ENCODE results near the gene ATF5.
A peak's percentile ranks its signal among the peaks of the same experiment; 100 is the strongest.

ATF5 gene, protein sequence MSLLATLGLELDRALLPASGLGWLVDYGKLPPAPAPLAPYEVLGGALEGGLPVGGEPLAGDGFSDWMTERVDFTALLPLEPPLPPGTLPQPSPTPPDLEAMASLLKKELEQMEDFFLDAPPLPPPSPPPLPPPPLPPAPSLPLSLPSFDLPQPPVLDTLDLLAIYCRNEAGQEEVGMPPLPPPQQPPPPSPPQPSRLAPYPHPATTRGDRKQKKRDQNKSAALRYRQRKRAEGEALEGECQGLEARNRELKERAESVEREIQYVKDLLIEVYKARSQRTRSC

DNA sequence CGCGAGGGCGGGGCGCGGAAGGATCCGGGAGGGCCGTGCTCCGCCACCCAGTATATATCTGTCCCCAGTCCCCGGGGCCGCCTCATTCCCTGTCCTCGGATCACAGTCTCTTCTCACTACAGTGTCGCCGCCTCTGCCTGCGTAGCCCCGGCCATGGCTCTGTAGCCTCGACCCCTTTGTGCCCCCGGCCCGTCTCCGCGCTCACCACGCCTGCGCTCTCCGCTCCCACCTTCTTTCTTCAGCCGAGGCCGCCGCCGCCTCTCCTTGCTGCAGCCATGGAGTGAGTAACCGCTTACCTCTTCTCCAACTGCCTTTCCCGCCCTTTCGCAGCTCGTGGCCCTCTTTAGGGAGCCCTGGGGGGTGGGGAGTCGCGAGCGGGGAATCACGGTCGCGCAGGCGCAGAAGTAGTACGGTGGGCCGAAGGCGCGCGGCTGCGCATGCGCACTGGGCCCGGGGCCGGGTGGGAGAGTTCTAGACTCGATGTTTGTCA is at the start of gene ATF5, which contains the start of gene NUP62:
Gene ATF5, plus strand, starts transcription at position 85 of the 490 bp plus-strand sequence. CDS start 1,646 bp downstream, outside the sequence.
Gene NUP62, minus strand, starts transcription at position 384 of the 490 bp plus-strand sequence. CDS start 19,697 bp downstream, outside the sequence.
- DNase-seq: no peak

DNA sequence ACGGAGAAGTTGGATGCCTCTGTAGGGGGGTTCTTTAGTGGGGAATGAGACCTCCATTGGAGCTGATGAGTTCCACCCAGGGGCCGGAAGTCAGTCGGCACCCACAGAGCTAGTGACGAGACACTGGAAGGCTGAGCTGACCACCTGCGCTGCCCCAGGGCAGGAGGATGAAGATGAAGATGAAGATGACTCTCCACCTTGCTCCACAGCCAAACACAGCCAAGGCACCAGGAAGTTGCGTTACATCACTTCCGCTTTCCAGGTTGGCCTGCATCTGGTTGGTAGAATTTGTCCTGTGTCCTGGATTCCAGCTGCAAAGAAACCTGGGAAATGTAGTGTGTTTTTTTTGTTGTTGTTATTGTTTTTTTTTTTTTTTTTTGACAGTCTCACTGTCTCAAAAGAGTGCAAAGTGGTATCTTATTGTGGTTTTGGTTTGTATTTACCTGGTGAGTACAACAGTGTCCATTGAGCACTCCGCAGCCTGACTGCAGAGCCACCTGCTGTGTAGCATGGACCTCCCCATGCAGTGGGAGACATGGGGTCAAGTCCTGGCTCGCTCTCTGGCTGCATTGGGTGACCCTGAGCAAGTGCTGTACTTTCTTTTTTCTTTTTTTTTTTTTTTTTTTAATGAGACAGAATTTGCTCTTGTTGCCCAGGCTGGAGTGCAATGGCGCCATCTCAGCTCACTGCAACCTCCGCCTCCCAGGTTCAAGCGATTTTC is 49.6 kb upstream of the ATF5 start:
- no peak for DNase-seq

DNA sequence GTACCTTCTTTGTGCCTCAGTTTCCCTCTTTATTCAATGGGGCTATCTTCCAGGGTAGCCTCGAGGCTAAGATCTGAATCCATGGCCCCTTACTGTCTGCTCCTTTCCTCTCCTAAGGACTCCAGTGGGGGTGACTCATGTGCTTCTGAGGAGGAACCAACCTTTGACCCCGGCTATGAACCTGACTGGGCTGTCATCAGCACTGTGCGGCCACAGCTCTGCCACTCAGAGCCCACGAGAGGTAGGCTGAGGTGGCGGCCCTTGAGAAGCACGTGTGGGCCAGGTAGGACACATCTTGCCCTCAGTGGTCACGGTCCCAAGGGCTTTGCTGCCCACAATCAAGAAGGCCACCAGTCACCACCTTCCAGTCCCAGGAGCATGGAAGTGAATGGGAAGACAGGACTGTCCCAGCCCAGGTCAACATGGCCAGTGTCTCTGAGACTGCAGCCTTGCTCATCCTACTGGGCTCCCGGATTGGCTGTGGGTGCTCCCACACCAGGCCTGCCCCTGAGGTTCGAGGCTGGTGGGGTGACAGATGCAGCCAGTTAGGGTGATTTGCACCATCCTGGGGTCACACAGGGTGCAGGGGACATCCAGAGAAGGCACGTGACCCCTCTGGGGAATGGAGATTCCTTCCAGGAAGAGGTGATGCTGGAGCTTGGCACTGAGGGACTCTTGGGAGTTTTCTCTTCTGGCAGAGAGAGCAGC is 48.7 kb upstream of the ATF5 start:
- DNase-seq: no peak

DNA sequence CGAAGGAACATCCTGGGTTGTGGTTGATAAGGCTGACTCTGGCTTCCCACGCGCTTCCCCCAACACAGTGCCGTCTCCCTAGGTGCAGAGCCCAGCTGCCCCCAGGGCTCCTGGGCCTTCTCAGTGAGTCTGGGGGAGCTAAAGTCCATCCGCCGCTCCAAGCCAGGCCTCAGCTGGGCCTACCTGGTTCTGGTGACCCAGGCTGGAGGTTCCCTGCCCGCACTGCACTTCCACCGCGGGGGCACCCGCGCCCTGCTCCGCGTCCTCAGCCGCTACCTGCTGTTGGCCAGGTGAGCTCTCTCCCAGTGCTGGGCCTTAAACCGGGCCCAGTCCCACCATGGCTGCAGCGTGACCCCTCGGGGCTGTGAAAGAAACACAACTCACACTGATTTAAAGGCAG is 47.8 kb upstream of the ATF5 start:
- DNase-seq: no peak

DNA sequence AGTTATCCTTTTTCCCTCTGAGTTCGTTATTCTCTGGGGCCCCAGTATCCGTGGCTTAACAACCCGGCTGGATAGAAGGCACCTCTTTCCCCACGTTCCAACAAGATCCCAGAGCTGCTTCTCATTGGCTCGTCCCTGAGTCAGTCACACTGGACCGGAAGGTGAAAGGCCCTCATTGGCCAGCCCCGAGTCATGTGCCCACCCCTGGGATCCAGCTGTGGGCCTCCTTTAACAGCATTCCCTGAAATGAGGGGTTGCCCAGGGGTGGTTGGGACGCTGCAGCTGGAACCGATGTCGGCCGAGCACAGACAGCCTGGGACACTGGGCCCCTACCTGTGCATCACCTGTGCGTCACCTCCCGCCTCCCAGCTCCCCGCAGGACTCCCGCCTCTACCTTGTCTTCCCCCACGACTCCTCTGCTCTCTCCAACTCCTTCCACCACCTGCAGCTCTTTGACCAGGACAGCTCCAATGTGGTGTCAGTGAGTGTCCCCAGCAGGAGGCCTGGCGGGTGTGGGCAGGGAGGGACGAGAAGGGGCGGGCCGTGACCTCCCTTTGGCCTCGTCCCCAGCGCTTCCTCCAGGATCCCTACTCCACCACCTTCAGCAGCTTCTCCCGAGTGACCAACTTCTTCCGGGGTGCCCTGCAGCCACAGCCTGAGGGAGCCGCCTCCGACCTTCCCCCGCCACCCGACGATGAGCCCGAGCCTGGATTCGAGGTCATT is 47.2 kb upstream of the ATF5 start:
- DNase-seq: no peak

DNA sequence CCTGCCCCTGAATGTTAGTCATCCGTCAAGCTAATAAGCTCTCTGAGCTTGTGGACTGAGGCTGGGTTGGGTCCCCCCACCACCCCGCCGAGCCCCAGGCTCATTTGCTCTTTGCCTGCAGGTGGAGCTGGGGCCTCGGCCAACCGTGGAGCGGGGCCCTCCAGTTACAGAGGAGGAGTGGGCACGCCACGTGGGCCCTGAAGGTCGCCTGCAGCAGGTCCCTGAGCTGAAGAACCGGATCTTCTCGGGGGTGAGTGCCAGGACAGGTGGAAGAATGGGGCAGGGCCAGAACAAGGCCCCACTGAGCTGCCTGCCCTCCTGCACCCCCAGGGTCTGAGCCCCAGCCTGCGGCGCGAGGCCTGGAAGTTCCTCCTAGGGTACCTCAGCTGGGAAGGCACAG is 46.4 kb upstream of the ATF5 start:
- no peak for DNase-seq

DNA sequence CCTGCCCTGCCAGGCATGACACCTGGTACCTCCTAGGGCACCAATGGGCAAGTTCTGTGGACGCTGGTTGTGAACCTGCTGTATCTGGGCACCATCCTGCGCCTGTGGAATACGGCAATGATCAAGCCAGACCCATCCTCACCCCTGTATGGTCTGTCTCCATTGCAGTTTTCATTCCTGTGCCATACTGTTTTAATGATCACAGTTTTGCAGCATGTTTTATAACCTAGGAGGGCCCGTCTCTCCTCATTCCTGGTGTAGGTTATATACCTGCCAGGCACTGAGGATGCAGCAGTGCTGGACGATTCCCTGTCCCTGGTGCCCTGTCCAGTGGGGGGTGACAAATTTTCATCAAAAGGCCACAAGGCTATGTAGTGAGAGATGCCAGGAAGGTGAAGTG is 45.9 kb upstream of the ATF5 start:
- DNase-seq: no peak

DNA sequence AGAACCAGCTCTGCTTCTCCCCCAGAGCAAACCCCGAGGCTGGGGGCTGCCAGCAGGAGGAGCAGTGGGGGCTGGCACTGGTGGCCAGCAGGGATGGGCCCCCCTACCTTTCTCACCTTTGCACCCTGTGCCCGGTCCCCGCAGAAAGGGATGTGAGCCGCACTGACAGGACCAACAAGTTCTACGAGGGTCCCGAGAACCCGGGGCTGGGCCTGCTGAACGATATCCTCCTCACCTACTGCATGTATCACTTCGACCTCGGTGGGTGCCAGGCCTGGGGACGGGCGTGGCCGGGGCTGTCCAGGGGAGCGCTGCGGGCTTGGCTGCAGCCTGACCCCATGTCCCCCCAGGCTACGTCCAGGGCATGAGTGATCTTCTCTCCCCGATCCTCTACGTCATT is 44.9 kb upstream of the ATF5 start:
- DNase-seq: no peak

DNA sequence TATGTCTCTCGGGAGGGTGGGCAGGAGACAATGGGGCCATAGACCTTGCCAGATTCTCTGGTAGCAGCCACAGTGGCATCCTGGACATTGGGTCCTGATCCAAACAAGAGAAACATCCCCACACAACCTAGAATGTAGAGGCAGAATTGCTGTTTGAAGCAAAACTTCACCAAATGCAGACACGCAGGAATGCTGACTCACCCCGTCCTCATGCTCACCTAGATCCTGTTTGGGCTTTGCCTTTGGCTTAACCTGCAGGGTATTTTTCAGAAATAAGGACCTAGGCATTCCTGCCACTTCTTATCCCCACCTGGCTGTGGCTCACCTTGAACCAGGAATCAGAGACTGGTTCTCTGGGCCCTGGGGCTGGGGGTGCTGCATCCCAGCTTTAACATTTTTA is 44.2 kb upstream of the ATF5 start:
- DNase-seq: no peak

DNA sequence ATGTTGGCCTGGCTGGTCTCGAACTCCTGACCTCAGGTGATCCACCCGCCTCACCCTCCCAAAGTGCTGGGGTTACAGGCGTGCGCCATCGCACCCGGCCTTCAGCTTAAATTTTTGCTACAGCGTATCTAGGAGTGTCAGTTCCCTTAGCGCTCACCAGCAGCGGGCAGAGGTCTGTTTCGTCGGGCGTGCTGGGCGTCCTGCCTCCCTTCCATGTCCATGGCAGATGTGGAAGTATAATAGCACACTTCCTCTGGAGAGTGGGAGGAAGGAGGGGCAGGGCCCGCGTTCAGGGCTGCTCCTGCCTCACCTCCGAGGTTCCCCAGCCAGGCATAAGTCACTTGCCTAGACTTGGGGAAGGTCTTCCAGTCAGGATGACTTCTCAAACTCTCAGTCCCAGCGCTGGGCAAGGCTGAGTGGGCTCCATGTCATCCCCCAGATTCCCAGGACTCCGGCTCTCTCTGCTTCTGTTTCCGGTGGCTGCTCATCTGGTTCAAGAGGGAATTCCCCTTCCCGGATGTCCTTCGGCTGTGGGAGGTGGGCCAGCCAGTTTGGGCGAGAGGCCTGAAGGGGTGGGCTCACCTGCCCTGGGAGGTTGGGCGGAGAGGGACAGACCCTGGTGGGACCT is 41.9 kb upstream of the ATF5 start:
- DNase-seq: no peak

DNA sequence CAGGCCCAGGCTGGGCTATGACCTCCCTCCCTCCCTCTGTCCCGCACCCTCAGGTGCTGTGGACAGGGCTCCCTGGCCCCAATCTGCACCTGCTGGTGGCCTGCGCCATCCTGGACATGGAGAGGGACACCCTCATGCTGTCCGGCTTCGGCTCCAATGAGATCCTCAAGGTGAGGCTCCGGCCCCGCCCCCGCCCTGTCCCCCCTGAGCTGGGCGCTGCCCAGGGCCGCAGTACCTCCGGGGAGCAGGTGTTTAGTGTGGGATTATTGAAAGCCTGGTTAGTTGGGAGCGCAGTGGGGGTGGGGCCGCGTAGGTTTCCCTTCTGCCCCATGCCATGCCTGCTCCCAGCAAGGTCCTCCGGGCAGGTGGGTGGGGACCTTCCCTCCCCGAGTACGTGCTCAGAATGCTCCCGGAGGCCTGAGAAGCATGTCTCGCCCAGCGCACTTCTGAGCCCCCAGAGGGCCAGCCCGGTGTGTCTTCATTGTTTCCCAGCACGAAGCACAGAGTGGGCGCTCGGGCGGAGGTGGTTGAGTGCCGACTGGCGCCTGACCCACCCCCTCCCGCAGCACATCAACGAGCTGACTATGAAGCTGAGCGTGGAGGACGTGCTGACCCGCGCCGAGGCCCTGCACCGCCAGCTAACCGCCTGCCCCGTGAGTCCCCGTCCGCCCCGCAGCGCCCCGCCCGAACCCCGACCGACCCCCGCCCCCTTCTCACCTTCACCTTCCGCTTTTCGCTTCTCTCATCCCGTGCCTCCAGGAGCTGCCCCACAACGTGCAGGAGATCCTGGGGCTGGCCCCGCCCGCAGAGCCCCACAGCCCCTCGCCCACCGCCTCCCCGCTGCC is 41.1 kb upstream of the ATF5 start:
- no peak for DNase-seq

DNA sequence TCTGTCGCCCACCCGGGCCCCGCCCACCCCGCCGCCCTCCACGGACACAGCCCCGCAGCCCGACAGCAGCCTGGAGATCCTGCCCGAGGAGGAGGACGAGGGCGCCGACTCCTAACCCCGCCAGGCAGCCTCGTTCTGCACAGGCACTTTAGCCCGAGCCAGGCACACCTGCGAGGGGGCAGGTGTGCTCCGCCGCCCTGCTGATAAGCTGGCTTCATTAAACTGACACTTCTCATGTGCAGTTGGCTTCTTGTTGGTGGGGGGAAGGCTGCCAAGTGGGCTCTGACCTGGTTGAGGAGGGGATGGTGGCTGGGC is 40.5 kb upstream of the ATF5 start:
- no peak for DNase-seq

DNA sequence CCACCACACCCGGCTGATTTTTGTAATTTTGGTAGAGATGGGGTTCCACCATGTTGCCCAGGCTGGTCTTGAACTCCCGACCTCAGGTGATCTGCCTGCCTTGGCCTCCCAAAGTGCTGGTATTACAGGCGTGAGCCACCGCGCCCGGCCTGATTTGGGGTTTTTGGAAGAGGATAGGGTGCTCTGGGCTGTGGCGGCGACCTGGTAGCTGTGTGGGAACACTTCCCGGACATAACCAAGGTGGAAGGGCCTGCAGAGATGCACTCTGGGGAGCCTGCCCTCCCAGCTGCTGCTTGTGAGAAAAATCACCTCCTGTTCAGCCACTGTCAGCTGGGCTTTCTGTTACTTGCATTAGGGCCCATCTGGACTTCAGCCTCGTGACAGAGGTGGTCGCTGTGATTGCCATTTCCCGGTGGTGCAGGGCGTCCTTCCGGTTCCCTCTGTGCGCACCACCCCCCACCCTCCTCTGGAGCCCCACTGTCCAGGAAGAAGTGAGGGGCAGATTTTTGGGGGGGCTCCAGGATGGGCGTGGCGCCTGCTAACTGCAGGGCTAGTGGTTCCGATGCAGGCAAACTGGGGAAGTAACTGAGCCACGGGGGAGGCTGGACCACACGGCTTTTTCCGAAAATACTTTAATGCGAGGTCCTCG is 39.8 kb upstream of the ATF5 start:
- DNase-seq: peak; percentile 37

DNA sequence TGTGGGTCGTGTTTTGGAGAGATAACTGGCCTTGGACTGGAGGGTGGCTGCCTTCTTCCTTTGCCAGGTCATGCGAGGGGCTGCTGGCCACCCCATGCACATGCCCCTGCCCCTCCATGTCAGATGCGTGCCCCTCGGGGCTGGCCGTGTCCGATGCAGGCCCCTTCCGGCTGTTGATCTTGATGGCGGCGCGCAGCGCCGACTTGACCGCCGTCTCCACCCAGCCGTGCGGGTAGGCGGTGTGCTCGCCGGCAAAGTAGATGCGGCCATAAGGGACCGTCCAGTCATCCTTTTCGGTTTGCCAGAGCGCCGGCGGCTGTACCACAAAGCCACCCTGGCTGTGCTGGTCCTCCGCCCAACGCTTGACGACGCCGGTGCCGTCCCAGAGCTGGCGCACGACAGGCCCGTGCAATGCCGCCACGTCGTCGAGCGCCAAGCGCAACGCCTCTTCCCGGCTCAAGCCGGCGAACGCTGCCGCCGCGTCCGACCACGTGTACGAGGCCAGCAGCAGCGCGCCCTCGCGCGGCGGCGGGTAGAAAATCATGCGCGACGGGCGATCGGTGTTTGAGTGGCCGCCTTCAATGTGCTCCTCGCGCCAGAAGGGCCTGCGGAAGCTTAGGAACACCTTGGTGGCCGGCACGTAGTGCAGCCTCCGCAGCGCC is 39.2 kb upstream of the ATF5 start:
- DNase-seq: peak; percentile 91

DNA sequence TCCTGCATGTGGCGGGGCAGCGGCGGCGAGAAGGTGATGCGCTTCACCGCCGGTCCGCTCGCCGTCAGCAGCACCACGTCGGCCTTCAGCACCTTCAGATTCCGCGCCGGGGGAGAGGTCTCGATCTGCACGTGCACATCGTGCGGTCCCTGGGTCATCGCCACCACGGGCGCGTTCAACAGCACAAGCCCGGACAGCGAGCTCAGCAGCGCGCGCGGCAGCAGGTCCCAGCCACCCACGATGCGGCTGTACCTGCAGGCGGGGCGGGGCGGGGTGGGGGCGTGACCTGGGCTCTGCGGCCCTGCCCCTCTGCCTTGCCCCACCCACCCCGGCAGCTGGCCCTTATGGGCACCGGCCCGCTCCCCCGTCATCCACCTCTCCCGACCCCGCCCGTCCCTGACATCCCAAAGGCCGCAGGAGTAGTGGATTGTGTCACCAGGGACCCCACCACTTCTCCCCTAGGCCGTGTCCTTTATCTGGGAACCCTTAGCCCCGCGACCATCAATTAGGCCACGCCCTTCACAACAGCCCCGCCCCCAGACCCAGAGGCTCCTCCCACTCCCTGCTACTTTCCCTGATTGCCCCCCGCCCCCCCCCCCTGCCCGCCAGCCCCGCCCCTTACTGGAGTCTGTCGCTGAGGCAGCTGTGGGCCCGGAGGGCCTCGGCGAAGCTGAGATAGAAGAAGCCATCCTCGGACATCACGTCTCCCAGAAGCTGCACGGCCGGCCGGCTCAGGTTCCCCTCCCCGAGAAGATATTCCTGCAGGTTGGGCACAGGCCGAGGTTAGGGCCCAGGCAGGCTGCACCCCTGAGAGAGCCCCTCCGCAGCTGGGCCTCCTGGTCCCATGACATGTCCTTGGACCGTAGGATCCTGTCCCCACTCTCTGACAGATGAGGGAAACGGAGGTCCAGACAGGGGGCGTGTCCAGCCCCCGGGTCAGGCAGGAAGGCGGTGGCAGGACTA is 38.4 kb upstream of the ATF5 start:
- peak; percentile 79 for DNase-seq

DNA sequence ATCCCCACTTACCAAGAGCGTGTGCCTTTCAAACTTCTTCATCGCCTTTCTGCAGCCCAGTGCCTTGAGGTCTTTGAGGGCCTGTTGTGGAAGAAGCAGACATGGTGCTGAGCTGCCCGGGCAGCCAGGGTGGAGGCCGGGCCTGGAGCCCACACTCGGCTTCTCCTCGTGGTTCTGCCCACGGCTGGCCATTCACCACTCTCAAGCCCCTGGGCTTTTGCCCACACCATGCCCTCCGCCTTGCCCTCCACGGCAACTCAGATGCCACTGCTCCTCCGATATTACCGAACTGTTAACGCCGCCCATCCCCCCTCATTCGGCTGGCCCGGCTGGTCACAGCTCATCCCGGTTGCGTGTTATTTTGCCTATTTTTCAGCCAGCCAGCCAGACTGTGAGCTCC is 37.6 kb upstream of the ATF5 start:
- DNase-seq: no peak

DNA sequence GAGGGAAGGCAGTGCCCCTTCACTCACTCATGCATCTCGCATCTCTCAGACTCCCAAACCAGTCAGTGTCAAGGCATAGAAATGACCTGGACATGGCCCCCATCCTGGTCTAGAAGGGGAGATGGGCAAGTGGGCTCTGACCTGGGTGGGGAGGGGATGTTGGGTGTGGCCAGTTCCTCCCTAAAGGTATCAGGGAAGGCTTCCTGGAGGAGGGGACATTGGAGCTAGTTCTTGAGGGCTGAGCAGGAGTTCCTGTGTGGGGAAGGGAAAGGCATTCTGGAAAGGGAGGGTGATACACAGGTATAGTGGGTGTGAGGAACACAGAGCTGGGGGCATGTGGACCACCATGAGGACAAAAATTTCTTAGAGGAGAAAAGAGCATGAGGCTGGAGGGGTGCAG is 36.3 kb upstream of the ATF5 start:
- DNase-seq: no peak

DNA sequence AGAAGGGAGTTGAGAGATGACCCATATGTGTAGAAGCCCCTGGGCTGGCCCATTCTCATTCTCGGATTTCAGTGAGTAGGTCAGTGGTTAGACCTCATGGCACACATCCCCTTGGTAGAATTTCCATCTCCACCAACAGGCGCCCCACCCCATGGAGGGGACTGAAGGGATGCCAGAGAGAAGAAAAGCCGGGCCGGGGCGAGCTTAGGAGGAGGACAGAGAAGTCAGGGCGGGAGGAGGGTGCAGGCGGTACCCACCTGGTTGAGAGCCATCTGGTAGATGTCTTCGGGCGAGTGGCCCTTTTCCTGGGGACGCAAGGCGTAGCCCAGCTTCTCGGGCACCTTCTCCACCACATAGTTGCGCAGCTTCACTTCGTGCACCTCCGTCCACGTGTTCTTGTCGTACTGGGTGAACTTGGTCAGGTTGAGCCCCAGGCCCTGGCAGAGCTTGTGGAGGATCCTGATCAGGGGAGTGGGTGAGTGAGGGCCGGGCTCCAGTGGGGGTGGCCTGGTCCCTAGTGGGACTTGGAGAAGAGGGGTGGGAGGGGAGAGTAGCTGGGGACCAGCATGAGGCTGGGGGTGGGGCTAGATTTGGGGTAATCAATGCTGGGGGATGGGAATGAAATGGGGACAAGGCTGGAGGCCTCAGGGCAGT is 34.9 kb upstream of the ATF5 start:
- DNase-seq: no peak

All from eye (tissue), 1 donor.